Fibroblast of skin of right quadriceps (primary cell): ENCODE measurements around the gene CEP128.
A peak's percentile ranks its signal among the peaks of the same experiment; 100 is the strongest.

ENCODE experiments used
- DNase-seq: peaks from one replicate; pipeline ENCODE4 v3.0.0-alpha.2; 2013

CEP128 gene

GRCh38 chr14:80658155-80658554 is 283.4 kb downstream of the CEP128 start:
- DNase-seq: no peak

DNA sequence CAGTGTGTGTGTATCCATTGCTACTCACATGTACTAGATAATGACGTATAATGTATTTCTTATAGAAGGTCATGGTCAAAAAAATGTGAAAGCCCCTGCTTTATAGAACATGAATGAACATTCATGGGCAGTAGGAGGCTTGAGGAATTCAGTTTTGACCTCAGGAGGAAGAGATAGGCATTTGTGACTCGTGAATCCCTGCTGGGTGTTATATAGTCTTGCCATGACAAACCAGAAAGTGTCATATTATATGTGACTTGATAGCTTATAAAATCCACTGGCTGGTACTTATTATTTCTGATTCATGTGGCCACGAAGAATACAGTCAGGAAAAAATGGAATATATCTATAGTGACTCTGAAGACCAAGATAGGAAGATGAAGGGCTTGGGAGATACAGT is 287.6 kb downstream of the CEP128 start:
- peak; percentile 69 for DNase-seq

DNA sequence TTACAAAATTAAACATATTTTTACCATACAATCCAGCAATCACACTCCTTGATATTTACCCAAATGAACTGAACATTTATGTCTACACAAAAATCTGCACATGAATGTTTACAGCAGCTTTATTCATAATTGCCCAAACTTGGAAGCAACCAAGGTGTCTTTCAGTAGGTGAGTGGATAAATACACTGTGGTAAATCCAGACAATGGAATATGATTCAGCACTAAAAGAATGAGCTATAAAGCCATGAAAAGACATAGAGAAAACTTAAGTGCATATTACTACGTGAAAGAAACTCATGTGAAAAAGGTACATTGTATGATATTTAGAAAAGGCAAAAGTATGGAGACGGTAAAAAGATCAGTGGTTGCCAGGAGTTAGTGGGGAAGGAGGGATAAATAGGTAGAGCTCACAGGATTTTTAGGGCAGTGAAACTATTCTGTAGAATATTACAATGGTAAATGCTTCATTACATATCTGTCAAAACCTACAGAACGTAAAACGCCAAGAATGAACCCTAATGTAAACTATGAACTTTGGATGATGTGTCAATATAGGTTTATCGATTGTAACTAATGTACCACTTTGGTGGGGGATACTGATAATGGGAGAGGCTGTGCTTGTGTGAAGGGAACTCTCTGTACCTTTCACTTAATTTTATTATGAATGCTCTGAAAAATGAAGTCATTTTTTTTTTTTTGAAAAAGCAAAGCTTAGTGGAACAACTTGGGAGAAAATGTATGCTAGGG is 295.7 kb downstream of the CEP128 start:
- DNase-seq: no peak

GRCh38 chr14:80644826-80645225 is 296.7 kb downstream of the CEP128 start:
- DNase-seq: no peak

DNA sequence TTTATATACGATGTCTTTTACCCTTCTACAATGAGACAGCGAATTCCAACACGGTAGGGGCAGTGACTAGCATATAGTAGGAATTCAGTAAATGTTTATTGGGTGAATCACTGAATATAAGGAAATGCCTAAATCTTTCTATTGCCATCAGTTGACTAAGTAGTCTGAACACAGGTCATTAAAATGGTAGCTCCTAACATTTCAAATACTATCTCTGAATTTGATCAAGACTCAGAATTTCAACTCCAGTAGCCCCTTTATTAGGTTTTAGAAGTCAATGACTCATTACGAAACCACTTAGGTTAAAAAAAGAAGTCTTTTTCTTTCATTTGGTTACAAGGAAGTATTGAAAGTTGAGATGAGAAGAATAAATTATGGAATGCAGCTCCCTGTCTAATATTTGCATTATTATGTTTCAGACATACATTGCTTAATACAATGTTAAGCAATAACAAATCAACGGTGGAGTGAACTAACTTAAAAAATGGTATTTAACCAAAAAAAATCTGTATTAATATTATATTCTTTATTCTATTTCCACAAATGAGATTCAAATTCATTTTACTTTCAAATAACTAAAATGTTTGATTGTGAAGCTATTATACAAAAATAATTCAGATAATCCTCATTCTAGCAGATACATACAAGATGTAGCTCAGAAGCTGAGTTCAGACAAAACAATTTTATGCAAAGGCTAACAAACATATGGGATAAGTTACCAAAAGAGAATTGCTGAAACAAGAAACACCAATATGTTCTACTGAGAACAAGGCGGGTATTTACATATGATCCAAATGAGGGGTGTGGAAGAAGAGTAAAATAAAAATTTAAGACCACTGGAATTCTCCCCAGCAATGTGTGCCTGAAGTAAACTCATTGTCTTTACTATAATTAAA is 302.7 kb downstream of the CEP128 start:
- DNase-seq: peak; percentile 96

- DNase-seq: peak; percentile 65
Measured at GRCh38 chr14:80637756-80638619, 303.6 kb downstream of the CEP128 start.

GRCh38 chr14:80636071-80636470 is 305.5 kb downstream of the CEP128 start:
- DNase-seq: no peak

- peak; percentile 52 for DNase-seq
Measured at GRCh38 chr14:80634106-80634758, 307.3 kb downstream of the CEP128 start.

GRCh38 chr14:80629606-80630005 is 311.9 kb downstream of the CEP128 start:
- peak; percentile 67 for DNase-seq

DNA sequence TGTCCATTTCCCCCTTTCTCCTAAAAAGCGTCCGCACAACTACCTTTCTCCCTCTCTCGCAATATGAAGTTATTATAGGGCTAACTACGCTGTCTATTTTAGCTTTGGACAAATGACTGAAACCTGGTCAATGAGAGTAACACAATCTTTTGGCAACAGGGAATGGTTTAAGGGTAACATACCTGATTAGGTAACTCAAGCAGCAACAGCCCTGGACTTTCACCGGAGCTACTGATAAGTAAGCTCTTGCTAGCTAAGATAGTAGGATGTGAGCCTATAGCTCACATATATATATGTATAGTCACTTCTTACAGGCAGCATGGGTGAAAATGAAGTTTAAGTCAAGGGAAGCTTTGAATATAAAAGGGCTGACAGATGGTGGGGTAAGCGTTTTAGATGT is 313.0 kb downstream of the CEP128 start:
- no peak for DNase-seq

GRCh38 chr14:80627745-80628144 is 313.8 kb downstream of the CEP128 start:
- DNase-seq: peak; percentile 32

- DNase-seq: peak; percentile 75
Measured at GRCh38 chr14:80624581-80624980, 317.0 kb downstream of the CEP128 start.

GRCh38 chr14:80621701-80622100 is 319.8 kb downstream of the CEP128 start:
- peak; percentile 77 for DNase-seq

- no peak for DNase-seq
Measured at GRCh38 chr14:80620434-80620833, 321.1 kb downstream of the CEP128 start.

DNA sequence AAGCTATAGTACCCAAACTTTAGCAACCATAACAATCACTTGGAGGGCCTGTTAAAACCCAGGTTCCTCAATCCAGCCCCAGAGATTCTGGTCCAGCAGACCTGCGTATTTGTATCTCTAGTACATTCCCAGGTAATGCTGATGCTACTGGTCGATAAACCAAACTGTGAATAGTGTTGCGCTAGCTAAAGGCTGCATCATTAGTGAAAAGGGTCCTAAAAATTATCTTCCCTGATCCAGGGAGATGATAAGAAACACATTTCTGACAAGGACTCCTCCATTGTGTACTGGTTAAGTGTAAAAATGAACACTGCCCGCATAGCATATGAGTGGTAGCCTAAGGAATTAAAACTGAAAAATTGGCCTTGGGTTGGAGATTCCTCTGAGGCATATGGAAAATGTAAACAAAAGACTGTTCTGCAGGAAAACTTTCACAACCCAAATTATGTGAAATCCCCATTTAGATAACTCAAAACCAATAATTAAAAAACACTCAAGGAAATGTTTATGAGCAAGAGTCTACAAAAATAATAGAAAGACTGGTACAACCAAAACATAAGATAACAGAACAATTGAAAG is 322.7 kb downstream of the CEP128 start:
- peak; percentile 68 for DNase-seq

- no peak for DNase-seq
Measured at GRCh38 chr14:80615831-80616230, 325.7 kb downstream of the CEP128 start.

DNA sequence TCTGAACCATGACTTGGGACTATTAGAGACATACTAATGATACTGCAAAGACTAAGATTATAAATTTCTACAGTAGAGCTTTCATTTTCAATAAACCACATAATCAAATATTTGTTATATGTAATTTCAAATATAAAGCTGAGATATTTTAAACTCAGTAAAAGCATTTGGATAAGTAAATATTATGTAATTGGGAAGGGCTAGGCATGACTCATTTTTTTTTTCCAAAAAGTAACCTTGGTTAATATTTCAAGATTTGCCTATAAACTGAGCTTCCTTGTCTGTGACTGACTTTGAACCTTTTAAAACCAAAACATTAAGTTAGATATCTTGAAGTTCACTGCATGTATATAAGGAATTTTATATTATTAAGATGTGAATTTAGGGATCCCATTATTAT is 332.5 kb downstream of the CEP128 start:
- DNase-seq: no peak

GRCh38 chr14:80608563-80608962 is 333.0 kb downstream of the CEP128 start:
- DNase-seq: no peak

- peak; percentile 19 for DNase-seq
Measured at GRCh38 chr14:80607430-80608190, 333.9 kb downstream of the CEP128 start.

GRCh38 chr14:80606347-80606772 is 335.2 kb downstream of the CEP128 start:
- DNase-seq: no peak

- peak; percentile 34 for DNase-seq
Measured at GRCh38 chr14:80605536-80605935, 336.0 kb downstream of the CEP128 start.
